ENCODE measurements around the gene CUL9. TPM values are rescaled to one million over a fixed set of nuclear protein-coding genes. Genes with fewer than 3 reads are reported as not detected.
A peak's percentile ranks its signal among the peaks of the same experiment; 100 is the strongest.

CUL9 gene
- total RNA-seq, 1 donor from 2014 or later: 11.1 TPM

DNA sequence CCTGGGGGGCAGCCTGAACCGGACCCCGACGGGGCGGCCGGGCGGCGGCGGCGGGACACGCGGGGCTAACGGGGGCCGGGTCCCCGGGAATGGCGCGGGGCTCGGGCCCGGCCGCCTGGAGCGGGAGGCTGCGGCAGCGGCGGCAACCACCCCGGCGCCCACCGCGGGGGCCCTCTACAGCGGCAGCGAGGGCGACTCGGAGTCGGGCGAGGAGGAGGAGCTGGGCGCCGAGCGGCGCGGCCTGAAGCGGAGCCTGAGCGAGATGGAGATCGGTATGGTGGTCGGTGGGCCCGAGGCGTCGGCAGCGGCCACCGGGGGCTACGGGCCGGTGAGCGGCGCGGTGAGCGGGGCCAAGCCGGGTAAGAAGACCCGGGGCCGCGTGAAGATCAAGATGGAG is 10.3 kb upstream of the CUL9 start:
- no peak for FAIRE-seq

DNA sequence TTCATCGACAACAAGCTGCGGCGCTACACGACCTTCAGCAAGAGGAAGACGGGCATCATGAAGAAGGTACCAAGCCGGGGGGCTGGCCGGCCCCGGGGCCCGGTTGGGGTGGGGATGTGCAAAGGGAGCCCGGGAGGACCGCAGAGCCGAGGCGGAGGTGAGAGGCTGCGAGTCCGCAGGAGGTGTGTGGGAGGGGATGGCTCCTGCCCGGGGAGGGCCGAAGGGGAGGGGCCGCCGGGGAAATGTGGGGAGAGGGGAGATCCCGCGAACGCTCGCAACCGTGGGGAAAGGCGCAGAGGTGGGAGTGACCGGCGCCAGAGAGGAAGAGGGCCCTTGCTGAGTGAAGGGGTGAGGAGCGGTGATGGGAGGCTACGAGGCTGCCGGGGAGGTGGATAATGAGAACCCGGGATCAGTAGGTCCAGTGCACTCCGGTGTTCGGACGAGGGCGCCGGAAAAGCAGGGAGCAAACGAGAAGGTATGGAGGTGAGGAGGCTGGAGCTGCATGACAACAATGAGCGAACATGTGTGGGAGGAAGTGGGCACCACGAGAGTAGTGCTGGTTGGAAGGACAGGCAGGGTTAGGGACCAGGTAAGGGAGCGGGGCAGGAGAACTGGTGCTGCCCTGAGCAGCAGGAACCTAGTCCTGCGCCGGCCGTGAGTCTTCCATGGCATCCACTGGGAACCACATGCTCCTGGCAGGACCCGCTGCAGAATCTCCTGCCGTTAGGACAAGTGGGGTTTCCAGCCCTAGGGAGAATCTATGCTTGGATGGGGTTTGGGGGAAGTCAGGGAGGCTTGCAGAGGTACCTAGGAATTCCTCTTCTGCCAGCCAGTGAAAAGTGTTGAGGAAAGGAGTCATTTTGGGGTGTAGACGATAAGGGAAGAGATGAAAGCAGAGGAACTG is 9.6 kb upstream of the CUL9 start:
- Histone ChIP-seq H3K79me2 (ENCODE audit: insufficient read depth, low read length) (peaks cover 53% of the 10 kb centered on the region), H3K36me3 (ENCODE audit: insufficient read depth, low read length) (peaks cover 23% of the 10 kb centered on the region), H3K4me2 (ENCODE audit: low read length) (peak overlapping the region; percentile 99), H2AFZ (ENCODE audit: low read depth, low read length) (no peak overlapping the region), H3K27ac (ENCODE audit: low read depth, low read length) (peak overlapping the region; percentile 73), H3K4me1 (ENCODE audit: insufficient read depth, low read length) (peaks cover 24% of the 10 kb centered on the region), H3K27me3 (ENCODE audit: insufficient read depth, low read length) (no peaks in the 10 kb centered on the region), H3K9me3 (ENCODE audit: insufficient read depth, low read depth, low read length) (no peaks in the 10 kb centered on the region), H3K9ac (ENCODE audit: low read length) (peak overlapping the region; percentile 91), H4K20me1 (ENCODE audit: insufficient read depth, low read length) (peaks cover 44% of the 10 kb centered on the region), H3K4me3 (ENCODE audit: insufficient read depth, low read depth, low read length) (peak overlapping the region; percentile 96)
- Mint-ChIP-seq H3K9me3 (ENCODE audit: unreplicated experiment) (no peaks in the 10 kb centered on the region), H3K27ac (ENCODE audit: unreplicated experiment) (peak overlapping the region; percentile 94), H3K36me3 (ENCODE audit: low read depth, unreplicated experiment) (peaks cover 21% of the 10 kb centered on the region), H3K4me1 (ENCODE audit: low read depth, unreplicated experiment) (peaks cover 26% of the 10 kb centered on the region), H3K4me3 (ENCODE audit: unreplicated experiment) (peak overlapping the region; percentile 99), H3K27me3 (ENCODE audit: low read depth, unreplicated experiment) (no peaks in the 10 kb centered on the region)
- DNase-seq (ENCODE audit: low read depth) (no peak), FAIRE-seq (no peak)
- TF ChIP-seq EZH2 (IDR thresholded peaks at IDR 0.05; ENCODE audit: insufficient read depth, low read length): no peak
- TF ChIP-seq, protein P1, sequence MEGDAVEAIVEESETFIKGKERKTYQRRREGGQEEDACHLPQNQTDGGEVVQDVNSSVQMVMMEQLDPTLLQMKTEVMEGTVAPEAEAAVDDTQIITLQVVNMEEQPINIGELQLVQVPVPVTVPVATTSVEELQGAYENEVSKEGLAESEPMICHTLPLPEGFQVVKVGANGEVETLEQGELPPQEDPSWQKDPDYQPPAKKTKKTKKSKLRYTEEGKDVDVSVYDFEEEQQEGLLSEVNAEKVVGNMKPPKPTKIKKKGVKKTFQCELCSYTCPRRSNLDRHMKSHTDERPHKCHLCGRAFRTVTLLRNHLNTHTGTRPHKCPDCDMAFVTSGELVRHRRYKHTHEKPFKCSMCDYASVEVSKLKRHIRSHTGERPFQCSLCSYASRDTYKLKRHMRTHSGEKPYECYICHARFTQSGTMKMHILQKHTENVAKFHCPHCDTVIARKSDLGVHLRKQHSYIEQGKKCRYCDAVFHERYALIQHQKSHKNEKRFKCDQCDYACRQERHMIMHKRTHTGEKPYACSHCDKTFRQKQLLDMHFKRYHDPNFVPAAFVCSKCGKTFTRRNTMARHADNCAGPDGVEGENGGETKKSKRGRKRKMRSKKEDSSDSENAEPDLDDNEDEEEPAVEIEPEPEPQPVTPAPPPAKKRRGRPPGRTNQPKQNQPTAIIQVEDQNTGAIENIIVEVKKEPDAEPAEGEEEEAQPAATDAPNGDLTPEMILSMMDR (IDR thresholded peaks at IDR 0.05; ENCODE audit: insufficient read depth, low read depth, low read length): no peak

More for the DNA sequence above, 10.3 kb upstream of the CUL9 start:
- Histone ChIP-seq H3K9me3 (ENCODE audit: insufficient read depth, low read depth, low read length) (no peaks in the 10 kb centered on the region), H3K4me3 (ENCODE audit: insufficient read depth, low read depth, low read length) (peak overlapping the region; percentile 96), H2AFZ (ENCODE audit: low read depth, low read length) (no peak overlapping the region), H3K27me3 (ENCODE audit: insufficient read depth, low read length) (no peaks in the 10 kb centered on the region), H3K4me2 (ENCODE audit: low read length) (peak overlapping the region; percentile 99), H3K27ac (ENCODE audit: low read depth, low read length) (peak overlapping the region; percentile 73), H3K36me3 (ENCODE audit: insufficient read depth, low read length) (peaks cover 19% of the 10 kb centered on the region), H4K20me1 (ENCODE audit: insufficient read depth, low read length) (peaks cover 40% of the 10 kb centered on the region), H3K79me2 (ENCODE audit: insufficient read depth, low read length) (peaks cover 49% of the 10 kb centered on the region), H3K9ac (ENCODE audit: low read length) (peak overlapping the region; percentile 91), H3K4me1 (ENCODE audit: insufficient read depth, low read length) (peaks cover 24% of the 10 kb centered on the region)
- Mint-ChIP-seq H3K27me3 (ENCODE audit: low read depth, unreplicated experiment) (no peaks in the 10 kb centered on the region), H3K36me3 (ENCODE audit: low read depth, unreplicated experiment) (peaks cover 21% of the 10 kb centered on the region), H3K4me3 (ENCODE audit: unreplicated experiment) (peak overlapping the region; percentile 99), H3K9me3 (ENCODE audit: unreplicated experiment) (no peaks in the 10 kb centered on the region), H3K4me1 (ENCODE audit: low read depth, unreplicated experiment) (peaks cover 26% of the 10 kb centered on the region), H3K27ac (ENCODE audit: unreplicated experiment) (peak overlapping the region; percentile 94)
- no peak for DNase-seq (ENCODE audit: low read depth)
- no peak for TF ChIP-seq EZH2 (IDR thresholded peaks at IDR 0.05; ENCODE audit: insufficient read depth, low read length)
- TF ChIP-seq, protein P1 (IDR thresholded peaks at IDR 0.05; ENCODE audit: insufficient read depth, low read depth, low read length): no peak

Measured in astrocyte (in vitro differentiated cells and primary cell).